Lower leg skin (tissue), 3 donors: Measurements from ENCODE around the gene DCAF4L1.

Experiments used
- POLR2A ChIP-seq, 2 donors: fragments of 450-650 bp; IDR thresholded peaks; one replicate each; pipeline ENCODE4 v1.6.1; 2016 to 2017; ENCODE audit warnings: antibody characterized with exemption in 2 of 2, mild to moderate bottlenecking in 1 of 2, moderate library complexity in 1 of 2
- TF ChIP-seq, protein P1 (sequence below), 3 donors: fragments of 450-650 bp; IDR thresholded peaks; one replicate each; pipeline ENCODE4 v1.5.1; 2016; ENCODE audit warnings: antibody characterized with exemption in 3 of 3, mild to moderate bottlenecking in 3 of 3, moderate library complexity in 2 of 3

DNA sequence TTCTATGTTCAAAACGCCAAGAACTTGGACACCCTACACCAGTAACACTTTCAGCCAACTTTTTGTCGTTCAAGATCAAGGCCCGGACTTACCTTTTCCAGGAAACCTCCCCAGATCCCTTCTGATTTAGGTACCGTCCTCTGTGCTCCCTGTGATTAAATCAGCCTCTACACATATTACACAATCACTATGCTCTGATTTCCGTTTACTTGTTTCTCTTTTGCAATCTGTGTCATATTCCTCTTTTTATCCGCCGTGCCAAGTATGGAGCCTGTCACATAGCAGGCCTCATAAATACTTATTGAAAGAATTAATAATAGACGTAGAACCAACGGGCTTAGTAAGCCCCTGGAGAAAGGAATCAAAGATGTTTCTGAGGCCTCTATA lies 47.0 kb upstream of the DCAF4L1 start:
- TF ChIP-seq POLR2A (IDR thresholded peaks at IDR 0.05): no peak
- TF ChIP-seq, protein P1, sequence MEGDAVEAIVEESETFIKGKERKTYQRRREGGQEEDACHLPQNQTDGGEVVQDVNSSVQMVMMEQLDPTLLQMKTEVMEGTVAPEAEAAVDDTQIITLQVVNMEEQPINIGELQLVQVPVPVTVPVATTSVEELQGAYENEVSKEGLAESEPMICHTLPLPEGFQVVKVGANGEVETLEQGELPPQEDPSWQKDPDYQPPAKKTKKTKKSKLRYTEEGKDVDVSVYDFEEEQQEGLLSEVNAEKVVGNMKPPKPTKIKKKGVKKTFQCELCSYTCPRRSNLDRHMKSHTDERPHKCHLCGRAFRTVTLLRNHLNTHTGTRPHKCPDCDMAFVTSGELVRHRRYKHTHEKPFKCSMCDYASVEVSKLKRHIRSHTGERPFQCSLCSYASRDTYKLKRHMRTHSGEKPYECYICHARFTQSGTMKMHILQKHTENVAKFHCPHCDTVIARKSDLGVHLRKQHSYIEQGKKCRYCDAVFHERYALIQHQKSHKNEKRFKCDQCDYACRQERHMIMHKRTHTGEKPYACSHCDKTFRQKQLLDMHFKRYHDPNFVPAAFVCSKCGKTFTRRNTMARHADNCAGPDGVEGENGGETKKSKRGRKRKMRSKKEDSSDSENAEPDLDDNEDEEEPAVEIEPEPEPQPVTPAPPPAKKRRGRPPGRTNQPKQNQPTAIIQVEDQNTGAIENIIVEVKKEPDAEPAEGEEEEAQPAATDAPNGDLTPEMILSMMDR (IDR thresholded peaks at IDR 0.05): no peak
